PC-9 (cell line): Measurements from ENCODE around the gene NOX3. TPM values are rescaled to one million over a fixed set of nuclear protein-coding genes. Genes with fewer than 3 reads are reported as not detected.

ENCODE experiments used
- BruUV-seq: library from RNA; stranded (reverse); fragments of 400-500 nt; replicated peaks from 2 replicates; lab custom pipeline; 2021; lab: Mats Ljungman, UMichigan
- CTCF ChIA-PET: fragments of 300-600 bp; sonication (Branson Sonifier 250); formaldehyde crosslinking; loops from one replicate; lab custom pipeline; 2022; ENCODE audit warnings: antibody characterized with exemption; lab: Charles Lee
- POLR2A ChIA-PET: fragments of 300-600 bp; sonication (Branson Sonifier 250); formaldehyde crosslinking; loops from one replicate; lab custom pipeline; 2022; ENCODE audit warnings: antibody characterized with exemption; ENCODE audit not compliant: unreplicated experiment; lab: Charles Lee
- DNase-seq, 2 experiments: peaks; one replicate each; pipeline versions ENCODE4 v3.0.0 to v3.0.0-alpha.2; 2015 to 2022; ENCODE audit warnings: mixed read lengths in 1 of 2
- H2AFZ ChIP-seq: fragments of 200-600 bp; sonication (generic); 2 replicates; pipeline ENCODE4 v1.8.1; 2017; ENCODE audit warnings: antibody characterized with exemption
- H3F3A ChIP-seq: fragments of 200-600 bp; sonication (generic); 2 replicates; pipeline ENCODE4 v1.8.1; 2017; ENCODE audit warnings: antibody characterized with exemption, mild to moderate bottlenecking, low read depth; ENCODE audit not compliant: insufficient read depth
- H3K27ac ChIP-seq: fragments of 200-600 bp; sonication (generic); 2 replicates; pipeline ENCODE4 v1.6.1; 2016; ENCODE audit warnings: mixed run types
- H3K27me3 ChIP-seq: fragments of 200-600 bp; sonication (generic); 2 replicates; pipeline ENCODE4 v1.6.1; 2016; ENCODE audit warnings: low read depth, mixed run types; ENCODE audit not compliant: insufficient read depth
- H3K36me3 ChIP-seq: fragments of 200-600 bp; sonication (generic); 2 replicates; pipeline ENCODE4 v1.6.1; 2016; ENCODE audit warnings: low read depth, mixed run types
- H3K4me1 ChIP-seq: fragments of 200-600 bp; sonication (generic); replicated peaks from 2 replicates; pipeline ENCODE4 v1.6.1; 2016; ENCODE audit warnings: mixed run types; ENCODE audit not compliant: insufficient read depth
- H3K4me2 ChIP-seq: fragments of 200-600 bp; sonication (generic); 2 replicates; pipeline ENCODE4 v1.6.1; 2017; ENCODE audit warnings: mixed run types
- H3K4me3 ChIP-seq: fragments of 200-600 bp; sonication (generic); 2 replicates; pipeline ENCODE4 v1.6.1; 2016; ENCODE audit warnings: mixed run types
- H3K79me2 ChIP-seq: fragments of 200-600 bp; sonication (generic); 2 replicates; pipeline ENCODE4 v1.6.1; 2017; ENCODE audit warnings: low read depth, mixed run types
- H3K9me2 ChIP-seq: fragments of 200-600 bp; sonication (generic); 2 replicates; pipeline ENCODE4 v1.8.1; 2017; ENCODE audit warnings: mild to moderate bottlenecking; ENCODE audit not compliant: insufficient read depth
- H3K9me3 ChIP-seq: fragments of 200-600 bp; sonication (generic); 2 replicates; pipeline ENCODE4 v1.8.1; 2016; ENCODE audit warnings: low read depth; ENCODE audit not compliant: insufficient read depth
- H4K20me1 ChIP-seq: fragments of 200-600 bp; sonication (generic); 2 replicates; pipeline ENCODE4 v1.8.1; 2017; ENCODE audit not compliant: insufficient read depth
- CTCF ChIP-seq: fragments of 200-600 bp; sonication (generic); conservative IDR thresholded peaks from 2 replicates; pipeline ENCODE4 v1.6.1; 2017; ENCODE audit warnings: mixed run types, antibody characterized with exemption, mild to moderate bottlenecking, moderate library complexity
- EZH2 ChIP-seq: fragments of 200-600 bp; sonication (generic); IDR thresholded peaks from 2 replicates; pipeline ENCODE4 v1.8.0; 2017; ENCODE audit warnings: antibody characterized with exemption, low read depth
- intact Hi-C: fragments of 100-400 bp; cut with micrococcal nuclease; formaldehyde crosslinking; loops from one replicate; pipeline ENCODE4 v1.10.0; 2022; ENCODE audit not compliant: unreplicated experiment
- total RNA-seq: library from RNA; stranded (reverse); gene quantifications from 2 replicates; pipeline ENCODE4 v1.2.3, GENCODE V29; 2021

The NOX3 gene
- total RNA-seq, 1 experiment from 2014 or later, result not detected

DNA sequence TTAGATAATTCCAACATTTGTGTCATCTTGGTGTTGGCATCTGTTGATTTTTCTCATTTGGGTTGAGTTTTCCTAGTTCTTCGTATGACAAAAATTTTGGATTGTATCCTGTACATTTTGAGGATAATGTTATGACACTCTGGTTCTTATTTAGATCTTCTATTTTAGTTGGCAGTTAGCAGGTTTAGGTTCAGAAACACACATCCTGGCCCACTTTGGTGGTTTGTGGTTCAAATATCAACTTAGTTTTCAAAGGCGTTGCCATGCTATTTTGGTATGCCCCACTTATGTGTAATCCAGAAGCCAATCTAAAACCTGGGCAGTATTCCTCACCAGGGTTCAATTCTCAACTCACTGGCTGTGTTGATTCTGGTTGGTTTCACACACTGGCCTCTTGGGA lies 68.2 kb downstream of the NOX3 start:
- H3K27me3 ChIP-seq, result no peaks in the 10 kb centered on the region
- no peaks in the 10 kb centered on the region for H3K9me2 ChIP-seq
- H3K79me2 ChIP-seq, result no peaks in the 10 kb centered on the region
- intact Hi-C loops, result no loop called here
- no peaks in the 10 kb centered on the region for H3K36me3 ChIP-seq
- no peak for DNase-seq
- no peak overlapping the region for H3K4me3 ChIP-seq
- CTCF ChIA-PET, result no interaction called here
- H3F3A ChIP-seq, result no peaks in the 10 kb centered on the region
- TF ChIP-seq EZH2, result no peak
- no peak for TF ChIP-seq CTCF
- no TSS peak for BruUV-seq
- H4K20me1 ChIP-seq, result no peaks in the 10 kb centered on the region
- no peak overlapping the region for H3K27ac ChIP-seq
- no peaks in the 10 kb centered on the region for H3K4me1 ChIP-seq
- POLR2A ChIA-PET, result no interaction called here
- H3K9me3 ChIP-seq, result 0 out of 2 replicates have a peak, but pooled peaks cover 5% of the 10 kb centered on the region
- no peak overlapping the region for H3K4me2 ChIP-seq
- no peak overlapping the region for H2AFZ ChIP-seq

- H2AFZ ChIP-seq, result no peak overlapping the region
- no peak overlapping the region for H3K4me2 ChIP-seq
- H3F3A ChIP-seq, result no peaks in the 10 kb centered on the region
- H3K36me3 ChIP-seq, result no peaks in the 10 kb centered on the region
- 0 out of 2 replicates have a peak, but pooled peaks cover 4% of the 10 kb centered on the region for H3K9me3 ChIP-seq
- DNase-seq, result no peak
- no peaks in the 10 kb centered on the region for H3K4me1 ChIP-seq
- H3K27me3 ChIP-seq, result no peaks in the 10 kb centered on the region
- intact Hi-C loops, result no loop called here
- H3K79me2 ChIP-seq, result no peaks in the 10 kb centered on the region
- no peak overlapping the region for H3K4me3 ChIP-seq
- ChIA-PET CTCF (no interaction called here), POLR2A (no interaction called here)
- no peak for TF ChIP-seq CTCF
- TF ChIP-seq EZH2, result no peak
- H4K20me1 ChIP-seq, result no peaks in the 10 kb centered on the region
- BruUV-seq, result no TSS peak
- no peak overlapping the region for H3K27ac ChIP-seq
- H3K9me2 ChIP-seq, result no peaks in the 10 kb centered on the region
Observed at GRCh38 chr6:155384321-155384952, 71.2 kb downstream of the NOX3 start.

DNA sequence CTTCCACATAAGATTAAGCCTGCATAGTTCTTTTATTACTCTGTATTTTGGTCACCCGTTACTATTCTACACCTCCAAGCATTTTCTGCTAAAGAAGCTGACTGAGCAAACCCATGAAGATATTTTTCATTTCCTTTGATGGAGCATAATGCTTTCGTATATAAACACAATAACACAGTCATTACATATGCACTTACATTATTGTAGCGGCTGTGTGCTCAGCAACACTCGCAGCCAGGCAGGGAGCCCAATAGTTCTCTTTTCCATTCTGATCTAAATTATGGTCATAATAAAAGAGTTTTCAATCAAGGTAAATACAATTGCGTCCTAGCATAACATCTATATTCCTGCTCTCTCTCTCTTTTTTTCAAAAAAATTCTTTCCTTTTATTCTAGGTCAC lies 71.7 kb downstream of the NOX3 start:
- no peaks in the 10 kb centered on the region for H4K20me1 ChIP-seq
- TF ChIP-seq CTCF, result no peak
- TF ChIP-seq EZH2, result no peak
- no peaks in the 10 kb centered on the region for H3K9me3 ChIP-seq
- no peaks in the 10 kb centered on the region for H3K79me2 ChIP-seq
- no peaks in the 10 kb centered on the region for H3F3A ChIP-seq
- H3K27ac ChIP-seq, result no peak overlapping the region
- intact Hi-C loops, result no loop called here
- H3K27me3 ChIP-seq, result no peaks in the 10 kb centered on the region
- H3K36me3 ChIP-seq, result no peaks in the 10 kb centered on the region
- DNase-seq, result no peak
- no peaks in the 10 kb centered on the region for H3K4me1 ChIP-seq
- ChIA-PET POLR2A (no interaction called here), CTCF (no interaction called here)
- H3K9me2 ChIP-seq, result no peaks in the 10 kb centered on the region
- no TSS peak for BruUV-seq
- H2AFZ ChIP-seq, result no peak overlapping the region
- no peak overlapping the region for H3K4me3 ChIP-seq
- H3K4me2 ChIP-seq, result no peak overlapping the region
